ENCODE data around the gene MAPRE3.

The MAPRE3 gene

DNA sequence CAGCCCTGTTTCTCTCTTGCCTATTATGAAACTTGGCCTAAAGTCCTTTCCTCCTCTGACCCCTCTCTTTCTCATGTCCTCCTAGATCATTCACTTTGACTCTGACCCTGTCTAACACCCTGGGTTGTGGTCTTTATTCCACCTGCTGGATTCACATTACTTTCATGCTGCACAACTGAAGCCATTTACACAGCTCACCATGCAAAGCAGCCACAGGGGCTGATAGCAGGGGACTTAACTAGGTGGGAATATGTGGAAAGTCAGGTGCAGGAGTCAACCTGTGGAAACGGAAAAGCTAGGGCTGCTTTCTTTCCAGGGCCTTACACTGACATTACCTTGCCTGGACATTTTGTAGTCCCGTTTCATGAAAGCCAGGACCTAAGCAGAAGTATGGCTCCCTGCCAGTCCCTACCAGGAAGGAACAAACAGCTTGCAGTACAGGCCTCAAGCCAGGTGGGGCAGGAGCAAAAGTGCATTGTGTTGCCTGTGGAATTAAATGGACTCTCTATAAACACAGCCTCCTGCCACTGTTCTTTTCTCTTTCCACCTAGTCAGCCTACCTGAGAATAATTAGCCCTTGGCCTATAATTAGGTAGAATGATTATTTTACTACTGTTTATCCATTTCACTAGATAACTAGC lies 11.8 kb downstream of the MAPRE3 start:
- DNase-seq (ENCODE audit: low read depth in 2 of 2, low spot score in 1 of 2): no peak

DNA sequence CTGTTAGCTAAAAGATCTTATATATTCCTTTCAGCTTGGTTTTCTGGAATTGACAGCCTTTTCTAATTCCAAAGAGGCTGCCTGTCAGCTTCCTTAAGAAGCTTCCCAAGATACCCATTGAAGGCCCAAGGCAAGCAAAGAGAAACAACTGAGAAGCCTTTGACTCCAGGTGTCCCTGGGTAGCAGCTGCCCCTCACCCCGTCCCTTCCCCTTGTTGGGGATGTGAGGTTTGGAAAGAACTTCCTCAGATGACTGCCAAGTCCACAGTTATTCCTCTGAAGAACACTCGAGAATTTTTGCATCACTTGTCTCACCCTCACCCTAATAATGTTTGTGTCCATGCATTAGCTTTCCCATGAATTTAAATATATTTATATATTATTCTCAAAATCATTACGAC lies 13.3 kb downstream of the MAPRE3 start:
- no peak for DNase-seq (ENCODE audit: low read depth in 2 of 2, low spot score in 1 of 2)

DNA sequence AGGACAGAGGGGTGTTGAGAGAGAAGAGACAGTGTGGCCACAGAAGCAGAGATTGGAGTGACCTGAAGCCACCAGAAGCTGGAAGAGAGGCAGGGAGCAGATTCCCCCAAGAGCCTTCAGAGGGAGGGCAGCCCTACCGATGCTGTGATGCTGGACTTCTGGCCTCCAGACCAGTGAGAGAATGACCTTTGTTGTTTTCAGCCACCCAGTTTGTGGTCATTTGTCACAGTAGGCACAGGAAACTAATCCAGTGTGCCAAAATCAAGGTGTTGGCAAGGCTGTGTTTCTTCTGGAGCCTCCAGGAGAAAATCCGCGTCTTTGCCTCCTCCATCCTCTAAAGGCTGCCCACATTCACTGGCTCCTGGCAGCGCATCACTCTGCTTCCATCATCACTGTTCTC lies 15.4 kb downstream of the MAPRE3 start:
- no peak for DNase-seq (ENCODE audit: low read depth in 2 of 2, low spot score in 1 of 2)

DNA sequence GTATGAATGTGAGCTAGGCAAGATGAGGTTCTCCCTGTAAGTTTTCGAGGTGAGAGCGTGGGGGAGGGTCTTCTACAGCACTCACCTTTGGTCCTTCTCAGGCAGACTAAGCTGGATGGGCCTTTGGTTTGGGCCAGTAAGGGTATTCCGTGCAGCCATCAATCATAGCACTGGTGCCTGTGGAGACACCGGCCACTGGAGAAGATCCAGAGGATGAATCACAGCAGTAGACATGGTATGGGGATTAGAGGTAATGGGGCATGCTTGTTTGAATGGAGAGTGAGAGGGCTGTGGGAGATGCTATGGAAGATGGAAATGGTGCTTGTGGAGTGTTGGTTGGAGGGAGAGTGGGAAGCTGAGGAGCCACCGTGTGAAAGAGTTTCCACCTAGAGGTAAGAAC lies 16.1 kb downstream of the MAPRE3 start:
- no peak for DNase-seq (ENCODE audit: low read depth in 2 of 2, low spot score in 1 of 2)

DNA sequence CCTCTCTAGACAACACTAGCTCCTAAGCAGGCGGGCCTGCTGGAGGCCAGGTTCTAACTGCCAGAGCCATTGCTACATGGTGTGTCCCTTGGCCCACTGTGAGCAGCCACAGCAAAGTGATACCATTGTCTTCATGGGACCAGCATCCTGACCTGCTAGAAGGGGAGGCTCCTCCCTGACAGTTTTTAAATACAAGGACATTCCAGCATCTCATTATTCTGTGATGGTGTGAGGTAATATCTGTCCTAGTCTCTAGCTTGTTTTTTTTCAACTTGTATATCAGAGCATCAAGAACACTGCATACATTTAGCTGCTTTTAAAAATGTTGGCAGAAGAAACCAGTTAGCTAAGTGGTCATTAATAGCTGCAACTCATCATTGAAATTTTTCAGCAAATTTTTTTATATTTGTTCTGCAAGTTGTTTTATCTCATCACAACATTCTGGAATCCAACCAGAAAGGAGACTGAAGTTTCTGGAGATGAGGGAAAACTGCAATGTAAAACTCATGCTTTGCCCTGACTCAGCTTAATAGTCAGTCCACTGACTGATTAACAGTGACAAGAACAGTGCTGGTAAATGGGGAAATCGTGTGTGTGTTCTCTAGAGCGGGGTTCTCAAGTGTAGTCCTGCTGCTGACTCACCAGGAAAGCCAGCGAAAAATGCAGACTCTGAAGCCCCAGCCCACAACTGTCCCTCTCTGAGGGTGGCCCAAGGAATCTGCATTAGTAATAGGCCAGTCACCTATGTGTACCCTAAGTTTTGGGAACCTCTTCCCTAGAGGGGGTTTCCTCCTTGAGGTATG lies 17.8 kb downstream of the MAPRE3 start:
- no peak for DNase-seq (ENCODE audit: low read depth in 2 of 2, low spot score in 1 of 2)

DNA sequence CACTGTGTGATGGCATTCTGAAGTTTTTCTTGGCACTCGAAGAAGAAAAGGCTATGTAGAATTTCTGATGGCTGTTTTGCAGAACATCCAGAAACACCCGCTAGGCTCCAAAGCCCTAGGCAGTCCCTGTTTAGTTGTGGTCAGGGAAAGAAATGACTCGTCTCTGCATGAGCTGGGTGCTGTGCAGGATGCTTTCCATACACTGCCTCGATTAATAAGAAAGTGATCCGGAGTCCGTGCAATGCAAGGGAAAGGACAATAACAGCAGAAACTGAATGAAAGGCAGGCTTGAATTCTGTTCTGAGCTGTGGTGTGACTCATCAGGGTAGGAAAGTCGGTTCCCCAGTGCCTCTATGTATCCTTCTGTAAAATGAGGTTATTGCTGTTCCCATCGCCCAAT lies 18.7 kb downstream of the MAPRE3 start:
- no peak for DNase-seq (ENCODE audit: low read depth in 2 of 2, low spot score in 1 of 2)

DNA sequence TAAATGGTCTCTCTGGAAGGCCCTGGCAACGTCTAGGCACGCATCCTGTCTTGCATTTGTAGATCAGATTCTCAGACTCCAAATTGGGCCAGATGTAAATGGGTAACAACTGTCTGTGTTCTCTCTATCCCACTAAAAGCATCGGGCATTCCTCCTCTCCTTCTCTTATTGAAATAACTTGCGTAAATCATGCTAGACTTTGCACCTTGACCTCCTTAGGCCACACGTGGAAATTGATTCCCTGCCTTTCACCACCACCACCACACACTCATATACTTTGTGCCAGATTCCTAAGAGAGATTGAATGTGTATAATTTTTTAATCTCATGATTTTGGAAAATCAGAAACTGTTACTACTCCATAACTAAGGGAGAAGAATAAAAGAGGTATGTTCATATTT lies 21.3 kb downstream of the MAPRE3 start:
- DNase-seq (ENCODE audit: low read depth in 2 of 2, low spot score in 1 of 2): no peak

DNA sequence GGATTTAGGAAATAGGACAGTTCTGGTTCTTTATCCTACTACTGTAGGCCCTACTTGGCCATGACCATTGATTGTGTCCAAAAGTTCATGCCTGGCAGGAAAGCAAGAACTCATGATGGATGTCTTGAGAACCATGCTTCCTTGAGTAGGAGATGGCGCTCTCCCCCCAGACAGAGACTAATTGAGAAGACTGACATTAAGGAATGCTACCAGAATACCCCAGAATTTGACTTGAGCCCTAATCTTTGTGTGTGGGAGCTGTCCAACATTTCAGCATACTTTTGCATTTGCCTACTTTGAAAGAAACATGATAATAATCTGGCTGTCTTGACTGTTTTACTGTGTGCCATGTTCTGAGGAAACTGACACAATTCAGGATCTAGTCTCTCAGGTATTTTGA lies 23.3 kb downstream of the MAPRE3 start:
- DNase-seq (ENCODE audit: low read depth in 2 of 2, low spot score in 1 of 2): no peak

DNA sequence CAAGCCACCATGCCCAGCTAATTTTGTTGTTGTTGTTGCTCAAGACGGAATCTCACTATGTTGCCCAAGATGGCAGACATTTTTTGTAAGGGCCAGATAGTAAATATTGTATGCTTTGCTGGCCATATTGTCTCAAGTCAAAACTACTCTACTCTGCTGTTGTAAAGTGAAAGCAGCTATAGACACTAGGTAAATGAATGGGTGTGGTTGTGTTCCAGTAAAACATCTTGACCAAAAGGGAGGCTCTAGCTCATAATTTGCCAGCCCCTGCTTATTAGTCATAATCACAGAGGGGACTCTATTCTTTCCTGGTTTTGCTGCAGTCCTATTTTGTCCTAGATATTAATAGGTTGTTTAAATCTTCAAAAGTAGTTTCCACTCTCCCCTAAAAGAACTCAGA lies 24.5 kb downstream of the MAPRE3 start:
- no peak for DNase-seq (ENCODE audit: low read depth in 2 of 2, low spot score in 1 of 2)

DNA sequence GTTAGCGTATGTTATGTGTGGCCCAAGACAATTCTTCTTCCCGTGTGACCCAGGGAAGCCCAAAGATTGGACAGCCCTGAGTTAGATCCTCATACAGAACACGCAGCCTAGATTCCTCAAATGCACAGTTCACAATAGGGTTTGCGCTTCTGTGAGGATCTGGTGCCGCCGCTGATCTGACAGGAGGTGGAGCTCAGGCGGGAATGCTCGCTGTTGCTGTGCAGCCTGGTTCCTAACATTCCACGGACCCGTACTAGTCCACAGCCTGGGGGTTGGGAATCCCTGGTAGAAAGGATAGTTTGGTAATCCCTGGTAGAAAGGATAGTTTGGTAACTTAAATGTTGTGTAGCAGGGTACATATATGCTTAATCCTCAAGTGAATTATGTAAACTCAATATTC lies 27.0 kb downstream of the MAPRE3 start:
- no peak for DNase-seq (ENCODE audit: low read depth in 2 of 2, low spot score in 1 of 2)

DNA sequence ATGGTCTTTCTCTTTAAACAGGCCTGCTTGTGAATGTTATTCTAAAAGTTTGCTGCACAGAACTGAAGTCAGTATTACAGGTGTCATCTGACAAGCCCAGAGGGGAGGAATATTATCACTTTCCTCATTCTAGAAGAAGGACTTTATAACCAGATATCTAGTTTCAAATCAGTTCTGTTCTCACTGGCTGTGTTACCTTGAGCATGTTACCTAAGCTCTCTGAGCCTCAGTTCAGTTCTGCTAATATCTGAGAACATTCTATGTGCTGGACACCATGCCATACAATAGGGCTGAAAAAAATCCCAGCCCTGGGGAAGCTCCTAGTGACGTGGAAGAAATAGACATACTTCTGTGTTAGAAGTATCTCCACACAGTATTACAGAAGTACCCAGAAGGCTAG lies 27.9 kb downstream of the MAPRE3 start:
- DNase-seq (ENCODE audit: low read depth in 2 of 2, low spot score in 1 of 2): no peak

DNA sequence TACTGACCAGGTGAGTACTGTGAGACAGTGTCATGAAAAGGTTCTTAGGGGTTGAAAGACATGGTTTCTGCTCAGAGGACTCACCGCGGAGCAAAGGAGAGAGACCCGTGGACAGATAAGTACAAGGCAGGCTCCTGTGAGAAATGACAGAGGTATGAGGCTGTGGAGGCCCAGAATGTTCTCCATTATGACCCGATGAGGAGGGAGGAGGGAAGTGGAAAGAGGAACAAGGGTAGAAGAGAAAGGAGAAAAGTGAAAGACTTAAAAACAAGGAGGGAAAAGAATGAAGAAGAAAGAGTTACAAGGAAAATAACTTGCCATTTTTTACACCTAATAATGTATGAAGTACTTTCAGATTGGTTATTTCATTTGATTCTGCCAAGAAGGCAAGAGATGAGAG lies 29.8 kb downstream of the MAPRE3 start:
- DNase-seq (ENCODE audit: low read depth in 2 of 2, low spot score in 1 of 2): no peak

DNA sequence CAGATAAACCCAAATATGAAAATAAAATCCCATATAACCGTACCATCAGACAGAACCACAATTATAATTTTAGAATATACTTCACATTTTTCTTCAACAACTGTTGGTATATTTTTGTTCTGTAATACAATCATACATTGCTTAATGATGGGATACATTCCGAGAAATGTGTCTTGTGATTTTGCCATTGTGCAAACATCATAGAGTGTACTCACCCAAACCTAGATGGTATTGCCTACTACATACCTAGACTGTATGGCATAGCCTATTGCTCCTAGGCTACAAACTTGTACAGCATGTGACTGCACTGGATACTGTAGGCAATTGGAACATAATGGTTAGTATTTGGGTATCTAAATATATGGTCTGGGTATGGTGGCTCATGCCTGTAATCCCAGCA lies 30.6 kb downstream of the MAPRE3 start:
- no peak for DNase-seq (ENCODE audit: low read depth in 2 of 2, low spot score in 1 of 2)

DNA sequence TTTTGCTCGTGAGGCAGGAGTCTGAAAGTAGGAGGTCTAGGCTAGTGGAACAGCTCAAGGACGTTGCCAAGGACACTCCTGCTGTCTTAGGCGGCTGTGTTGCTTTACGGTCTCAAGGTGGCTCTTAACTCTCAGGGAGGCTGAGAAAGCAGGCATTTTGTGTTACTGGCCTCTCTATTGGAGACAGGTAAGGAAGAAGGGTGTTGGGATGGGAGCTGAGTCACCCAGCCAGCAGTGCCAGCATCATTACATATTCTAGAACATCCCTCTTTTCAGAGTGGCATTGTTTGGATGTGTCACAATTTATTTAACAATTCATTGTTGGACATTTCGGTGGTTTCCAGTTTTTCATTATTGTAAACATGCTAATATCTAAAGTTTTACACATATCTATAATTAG lies 31.5 kb downstream of the MAPRE3 start:
- DNase-seq (ENCODE audit: low read depth in 2 of 2, low spot score in 1 of 2): no peak

DNA sequence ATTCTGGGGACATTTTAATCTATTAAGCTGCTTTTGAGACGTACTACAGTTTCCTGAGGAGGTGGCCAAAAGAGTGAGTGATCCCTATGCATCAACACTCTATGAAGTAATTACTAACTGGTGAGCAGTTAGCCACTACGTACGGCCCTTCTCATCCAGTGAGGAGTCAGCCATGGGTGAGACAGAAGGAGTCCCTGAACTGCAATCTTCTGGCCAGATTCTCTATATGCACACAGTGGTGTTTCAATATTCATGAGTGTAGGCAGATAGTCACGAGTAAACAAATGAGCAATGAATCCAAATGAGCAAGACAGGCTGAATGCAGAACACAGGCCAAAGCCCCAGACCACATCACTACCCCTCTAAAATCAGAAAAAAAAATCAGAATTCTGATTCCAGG lies 32.6 kb downstream of the MAPRE3 start:
- DNase-seq (ENCODE audit: low read depth in 2 of 2, low spot score in 1 of 2): no peak

DNA sequence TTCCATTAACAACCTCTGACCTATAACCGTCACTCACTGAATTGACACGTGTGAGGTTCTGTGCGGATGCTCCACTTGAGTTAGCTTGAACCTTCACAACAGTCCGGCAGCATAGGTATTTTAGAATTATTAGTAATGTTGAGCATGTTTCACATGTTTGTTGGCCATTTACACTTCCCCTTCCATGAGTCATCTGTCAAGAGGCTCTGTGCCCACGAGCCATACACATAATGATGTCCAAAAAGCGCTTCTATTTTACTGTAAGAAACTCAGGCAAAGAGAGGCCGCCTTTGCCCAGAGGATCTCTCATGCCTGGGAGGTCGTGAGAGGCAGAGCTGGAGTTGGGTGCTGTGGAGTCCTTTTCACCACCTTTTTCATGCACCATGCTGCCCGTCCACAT lies 33.4 kb downstream of the MAPRE3 start:
- DNase-seq (ENCODE audit: low read depth in 2 of 2, low spot score in 1 of 2): no peak

DNA sequence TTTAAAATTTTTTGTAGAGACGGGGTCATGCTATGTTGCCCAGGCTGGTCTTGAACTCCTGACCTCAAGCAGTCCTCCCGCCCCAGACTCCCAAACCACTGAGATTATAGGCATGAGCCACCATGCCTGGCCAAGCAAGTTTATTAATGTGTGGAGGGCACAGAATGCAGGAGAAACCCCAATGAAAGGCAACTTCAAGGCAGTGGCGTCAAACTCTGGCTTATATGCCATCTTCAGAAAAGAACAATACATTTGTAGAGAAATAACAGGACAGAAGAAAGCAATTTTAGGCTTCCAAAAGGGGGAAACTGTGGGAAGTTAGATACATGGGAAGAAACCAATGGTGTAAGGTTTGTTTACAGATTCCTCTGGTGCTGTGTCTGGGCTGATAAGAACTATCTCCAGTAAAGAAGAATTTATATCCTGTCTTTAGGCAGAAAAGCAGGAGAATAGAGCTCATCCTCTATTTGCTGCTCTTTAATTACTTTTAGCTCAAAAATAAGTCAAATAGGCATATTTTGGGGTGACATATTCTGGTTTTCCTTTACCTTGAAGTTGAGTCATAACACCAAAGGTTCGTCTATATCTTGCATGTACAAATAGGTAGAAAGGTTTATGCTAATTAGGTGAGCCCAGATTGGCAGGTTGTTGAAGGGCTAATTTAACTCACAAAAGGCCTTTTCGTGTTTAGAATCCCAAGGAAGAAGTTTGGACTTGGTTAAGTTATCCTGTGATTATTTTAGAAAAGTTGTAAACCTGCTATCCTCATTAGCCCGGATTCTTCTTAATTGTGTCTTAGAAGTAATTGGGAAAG lies 36.4 kb downstream of the MAPRE3 start:
- DNase-seq (ENCODE audit: low read depth in 2 of 2, low spot score in 1 of 2): no peak

DNA sequence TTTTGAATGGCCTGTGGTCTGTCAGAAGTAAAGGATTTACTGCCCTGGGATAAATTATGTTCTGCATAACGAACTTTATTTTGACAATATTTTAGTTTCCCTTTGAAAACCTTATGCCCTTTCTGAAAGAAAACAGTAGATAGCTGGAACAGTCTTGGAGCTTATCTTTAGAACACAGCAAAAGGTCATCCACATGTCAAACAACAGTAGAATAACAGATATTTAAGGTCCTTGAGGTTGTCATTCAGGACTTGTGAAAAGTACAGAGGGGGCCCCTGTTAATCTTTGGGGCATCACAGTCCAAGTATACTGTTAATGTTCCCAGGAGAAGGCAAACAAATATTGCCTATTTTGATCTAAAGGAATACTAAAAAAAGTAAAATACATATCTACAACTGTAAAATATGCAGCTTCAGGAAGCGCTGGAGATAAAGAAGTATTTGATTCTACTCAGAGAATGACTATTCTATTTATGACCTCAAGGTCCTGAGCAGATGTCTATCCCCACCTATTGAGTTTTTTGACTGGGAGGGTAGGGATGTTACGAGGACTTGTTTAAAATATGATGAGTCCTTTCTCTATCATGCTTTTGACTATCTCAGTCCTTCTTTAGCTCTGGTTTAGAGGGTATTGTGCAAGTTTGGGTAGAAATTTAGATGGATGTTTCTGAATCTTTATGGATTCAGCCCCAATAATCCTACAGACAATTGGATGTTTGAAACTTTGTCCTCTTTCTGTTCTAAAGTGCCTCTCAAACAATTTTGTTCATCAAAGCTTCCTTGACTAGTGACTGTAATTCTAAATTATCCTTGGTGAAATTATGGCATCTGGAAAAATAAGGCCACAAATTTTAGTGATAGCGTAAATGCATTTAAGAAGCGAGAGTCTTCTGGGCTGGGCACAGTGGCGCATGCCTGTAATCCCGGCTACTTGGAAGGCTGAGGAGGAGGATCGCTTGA lies 37.3 kb downstream of the MAPRE3 start:
- no peak for DNase-seq (ENCODE audit: low read depth in 2 of 2, low spot score in 1 of 2)

DNA sequence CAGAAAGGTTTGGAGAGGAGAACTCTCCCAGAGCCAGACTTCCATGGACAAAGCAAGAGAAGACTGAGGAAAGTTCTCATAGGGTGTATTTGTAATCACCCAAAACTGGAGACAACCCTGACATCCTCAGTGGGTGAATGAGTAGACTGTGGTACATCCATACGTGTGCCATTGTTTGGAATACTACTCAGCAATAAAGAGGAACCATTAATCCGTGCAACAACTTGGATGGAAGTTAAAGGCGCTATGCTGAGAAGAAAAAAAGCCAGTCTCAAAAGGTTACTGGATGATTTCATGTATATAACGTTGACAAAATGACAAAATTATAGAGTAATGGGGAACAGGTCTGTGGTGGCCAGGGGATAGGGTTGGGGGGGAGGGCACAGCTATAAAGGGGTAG lies 38.2 kb downstream of the MAPRE3 start:
- DNase-seq (ENCODE audit: low read depth in 2 of 2, low spot score in 1 of 2): no peak

DNA sequence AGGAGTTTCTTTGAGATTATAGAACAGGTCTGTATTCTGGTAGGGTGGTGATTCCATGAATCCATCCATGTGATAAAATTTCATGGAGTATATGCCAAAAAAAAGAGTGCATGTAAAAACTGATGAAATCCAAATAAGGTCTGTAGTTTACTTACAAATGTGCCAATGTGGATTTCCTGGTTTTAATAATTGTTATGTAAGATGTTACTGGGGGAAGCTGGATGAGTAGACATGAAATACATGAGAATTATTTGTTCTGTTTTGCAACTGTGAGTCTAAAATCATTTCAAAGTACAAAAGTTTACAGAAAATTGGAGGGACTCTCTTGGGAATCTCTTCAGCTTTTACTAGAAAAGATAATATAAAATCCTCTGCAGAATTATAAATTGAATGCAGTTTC lies 38.6 kb downstream of the MAPRE3 start:
- DNase-seq (ENCODE audit: low read depth in 2 of 2, low spot score in 1 of 2): no peak

DNA sequence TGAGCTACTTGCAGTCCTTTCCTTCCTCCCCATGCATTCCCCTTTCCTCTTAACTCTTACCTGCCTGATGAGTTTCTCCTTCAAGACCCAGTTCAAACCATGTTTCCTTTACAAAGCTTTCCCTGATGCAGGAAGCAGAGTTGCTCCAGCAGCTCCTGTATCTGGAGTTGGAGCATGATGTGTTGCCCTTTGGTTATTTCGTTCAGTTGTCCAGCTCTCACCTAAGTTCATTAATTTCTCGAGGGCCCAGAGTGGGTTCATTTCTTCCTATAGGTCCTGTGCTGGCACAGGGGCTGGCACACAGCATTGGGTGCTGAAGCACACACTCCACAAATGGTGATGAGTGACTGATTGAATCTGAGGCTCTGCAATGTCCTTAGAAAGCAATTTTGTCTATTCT lies 39.3 kb downstream of the MAPRE3 start:
- DNase-seq (ENCODE audit: low read depth in 2 of 2, low spot score in 1 of 2): no peak
